Calu3 (cell line): ENCODE data around the gene ADA. TPM values are rescaled to one million over a fixed set of nuclear protein-coding genes. Genes with fewer than 3 reads are reported as not detected.

Source experiments
- BruUV-seq: library from RNA; stranded (reverse); fragments of 400-500 nt; replicated peaks from 2 replicates; lab custom pipeline; 2021; lab: Mats Ljungman, UMichigan
- CTCF ChIA-PET: fragments of 300-600 bp; sonication (Branson Sonifier 250); formaldehyde crosslinking; loops from one replicate; lab custom pipeline; 2022; ENCODE audit warnings: antibody characterized with exemption; lab: Charles Lee
- DNase-seq: peaks from one replicate; pipeline ENCODE4 v3.0.0; 2022
- H3K27ac Mint-ChIP-seq: one replicate; pipeline ENCODE4 v1.8.0; 2022; ENCODE audit warnings: mixed read lengths; ENCODE audit not compliant: unreplicated experiment
- H3K27me3 Mint-ChIP-seq: one replicate; pipeline ENCODE4 v1.8.0; 2022; ENCODE audit warnings: mixed read lengths; ENCODE audit not compliant: unreplicated experiment
- H3K36me3 Mint-ChIP-seq: one replicate; pipeline ENCODE4 v1.8.0; 2022; ENCODE audit warnings: mild to moderate bottlenecking, moderate library complexity, mixed read lengths; ENCODE audit not compliant: insufficient read depth, unreplicated experiment
- H3K4me1 Mint-ChIP-seq: one replicate; pipeline ENCODE4 v1.8.0; 2022; ENCODE audit warnings: mild to moderate bottlenecking, low read depth, mixed read lengths; ENCODE audit not compliant: unreplicated experiment
- H3K4me3 Mint-ChIP-seq: one replicate; pipeline ENCODE4 v1.8.0; 2022; ENCODE audit warnings: mild to moderate bottlenecking, low read depth, moderate library complexity, mixed read lengths; ENCODE audit not compliant: unreplicated experiment
- H3K9me3 Mint-ChIP-seq: one replicate; pipeline ENCODE4 v1.8.0; 2022; ENCODE audit warnings: low read depth, mixed read lengths; ENCODE audit not compliant: unreplicated experiment
- intact Hi-C: fragments of 100-400 bp; cut with micrococcal nuclease; formaldehyde crosslinking; loops from one replicate; pipeline ENCODE4 v1.10.0; 2022; ENCODE audit not compliant: unreplicated experiment
- total RNA-seq: library from RNA; stranded (reverse); gene quantifications from 2 replicates; pipeline ENCODE4 v1.2.3, GENCODE V29; 2022
- TF ChIP-seq, protein P1 (sequence below): fragments of 200-600 bp; IDR thresholded peaks from one replicate; pipeline ENCODE4 v1.8.0; 2022; ENCODE audit warnings: antibody characterized with exemption; ENCODE audit not compliant: unreplicated experiment

ADA gene
- total RNA-seq, 1 experiment from 2014 or later = 7.5 TPM

DNA sequence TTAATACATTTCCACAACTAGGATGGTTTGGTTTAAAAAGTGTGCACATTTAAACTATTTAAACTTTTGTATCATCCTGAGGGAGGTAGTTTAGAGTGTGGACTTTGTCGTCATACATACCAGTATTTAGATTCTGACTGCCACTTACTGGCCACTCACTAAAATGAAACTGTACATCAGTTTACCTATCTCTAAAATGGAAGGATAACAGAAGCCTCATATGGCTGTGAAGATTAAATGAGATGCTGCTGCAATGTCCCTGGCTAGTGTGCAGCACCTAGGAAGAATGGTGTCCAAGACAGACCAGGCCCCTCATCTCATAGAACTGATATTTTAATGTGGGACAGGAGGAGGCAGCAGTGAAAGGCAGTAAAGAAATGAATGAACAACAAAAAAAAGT is 81.1 kb downstream of the ADA start:
- Mint-ChIP-seq H3K9me3 (no peaks in the 10 kb centered on the region), H3K4me3 (no peak overlapping the region), H3K27ac (no peak overlapping the region), H3K4me1 (no peaks in the 10 kb centered on the region), H3K36me3 (no peaks in the 10 kb centered on the region), H3K27me3 (no peaks in the 10 kb centered on the region)
- intact Hi-C loops = no loop called here
- no TSS peak for BruUV-seq
- TF ChIP-seq, protein P1, sequence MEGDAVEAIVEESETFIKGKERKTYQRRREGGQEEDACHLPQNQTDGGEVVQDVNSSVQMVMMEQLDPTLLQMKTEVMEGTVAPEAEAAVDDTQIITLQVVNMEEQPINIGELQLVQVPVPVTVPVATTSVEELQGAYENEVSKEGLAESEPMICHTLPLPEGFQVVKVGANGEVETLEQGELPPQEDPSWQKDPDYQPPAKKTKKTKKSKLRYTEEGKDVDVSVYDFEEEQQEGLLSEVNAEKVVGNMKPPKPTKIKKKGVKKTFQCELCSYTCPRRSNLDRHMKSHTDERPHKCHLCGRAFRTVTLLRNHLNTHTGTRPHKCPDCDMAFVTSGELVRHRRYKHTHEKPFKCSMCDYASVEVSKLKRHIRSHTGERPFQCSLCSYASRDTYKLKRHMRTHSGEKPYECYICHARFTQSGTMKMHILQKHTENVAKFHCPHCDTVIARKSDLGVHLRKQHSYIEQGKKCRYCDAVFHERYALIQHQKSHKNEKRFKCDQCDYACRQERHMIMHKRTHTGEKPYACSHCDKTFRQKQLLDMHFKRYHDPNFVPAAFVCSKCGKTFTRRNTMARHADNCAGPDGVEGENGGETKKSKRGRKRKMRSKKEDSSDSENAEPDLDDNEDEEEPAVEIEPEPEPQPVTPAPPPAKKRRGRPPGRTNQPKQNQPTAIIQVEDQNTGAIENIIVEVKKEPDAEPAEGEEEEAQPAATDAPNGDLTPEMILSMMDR = no peak
- CTCF ChIA-PET = interaction anchor here (0.7 kb wide), 1 partner anchor 250 kb away, joined by 3 read pairs; no protein-coding TSS in a partner anchor
- DNase-seq = no peak

Other genes starting within 250 kb of the ADA start
- gene TTPAL, start 175.8 kb downstream of the ADA start, total RNA-seq = 39.9 and 42.2 TPM in 2 replicates
- 159 and 173 TPM in 2 replicates for gene SERINC3, start 129.6 kb downstream of the ADA start, total RNA-seq
- 6.6 and 7.5 TPM in 2 replicates for gene PKIG, start 69.1 kb downstream of the ADA start, total RNA-seq
- 0.94 and 1.9 TPM in 2 replicates for gene CCN5, start 63.7 kb upstream of the ADA start, total RNA-seq
- gene KCNK15, start 94.2 kb upstream of the ADA start, total RNA-seq = 1.5 and 4.8 TPM in 2 replicates
- 0.40 and 0.91 TPM in 2 replicates for gene RIMS4, start 158.8 kb upstream of the ADA start, total RNA-seq
- 377 and 384 TPM in 2 replicates for gene YWHAB, start 234.0 kb upstream of the ADA start, total RNA-seq